OCI-LY3 (cell line): ENCODE data around the gene ADGRV1.

ENCODE experiments used
- EZH2phosphoT487 ChIP-seq: fragments of 200-600 bp; shearing (Covaris generic); IDR thresholded peaks from 2 replicates; pipeline ENCODE4 v1.6.1; 2018; ENCODE audit warnings: antibody characterized with exemption, mixed run types, low read depth
- TF ChIP-seq, protein P1 (sequence below): fragments of 200-600, 300-600 bp; sonication (generic); IDR thresholded peaks from 2 replicates; pipeline ENCODE4 v1.5.1; 2014; ENCODE audit warnings: antibody characterized with exemption, low read length, low read depth

DNA sequence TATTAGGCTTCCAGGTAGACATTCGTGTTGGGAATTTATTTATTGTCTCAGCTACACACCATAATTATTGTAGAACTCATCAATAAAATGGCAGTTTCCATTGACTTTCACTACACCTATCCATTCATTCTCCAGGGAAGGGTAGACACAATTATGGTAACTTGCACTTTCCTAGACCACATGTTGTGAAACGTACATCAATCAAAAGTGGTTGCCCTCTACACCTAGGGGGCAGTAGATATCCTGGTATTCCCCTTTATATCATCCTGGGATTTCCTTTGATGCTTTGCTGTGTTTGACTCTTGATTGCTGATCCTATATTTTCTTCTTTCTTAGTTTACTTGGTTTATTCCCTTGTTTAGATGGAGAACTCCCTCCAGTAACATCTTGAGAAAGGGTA is 47.9 kb downstream of the ADGRV1 start:
- TF ChIP-seq, protein P1, sequence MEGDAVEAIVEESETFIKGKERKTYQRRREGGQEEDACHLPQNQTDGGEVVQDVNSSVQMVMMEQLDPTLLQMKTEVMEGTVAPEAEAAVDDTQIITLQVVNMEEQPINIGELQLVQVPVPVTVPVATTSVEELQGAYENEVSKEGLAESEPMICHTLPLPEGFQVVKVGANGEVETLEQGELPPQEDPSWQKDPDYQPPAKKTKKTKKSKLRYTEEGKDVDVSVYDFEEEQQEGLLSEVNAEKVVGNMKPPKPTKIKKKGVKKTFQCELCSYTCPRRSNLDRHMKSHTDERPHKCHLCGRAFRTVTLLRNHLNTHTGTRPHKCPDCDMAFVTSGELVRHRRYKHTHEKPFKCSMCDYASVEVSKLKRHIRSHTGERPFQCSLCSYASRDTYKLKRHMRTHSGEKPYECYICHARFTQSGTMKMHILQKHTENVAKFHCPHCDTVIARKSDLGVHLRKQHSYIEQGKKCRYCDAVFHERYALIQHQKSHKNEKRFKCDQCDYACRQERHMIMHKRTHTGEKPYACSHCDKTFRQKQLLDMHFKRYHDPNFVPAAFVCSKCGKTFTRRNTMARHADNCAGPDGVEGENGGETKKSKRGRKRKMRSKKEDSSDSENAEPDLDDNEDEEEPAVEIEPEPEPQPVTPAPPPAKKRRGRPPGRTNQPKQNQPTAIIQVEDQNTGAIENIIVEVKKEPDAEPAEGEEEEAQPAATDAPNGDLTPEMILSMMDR, result peak; percentile 42
- TF ChIP-seq EZH2phosphoT487, result no peak
